Choroid plexus epithelial cell (primary cell): ENCODE data around the gene MAML2.

Experiments used
- DNase-seq: peaks from one replicate; pipeline ENCODE4 v3.0.0-alpha.2; 2010; ENCODE audit warnings: low read depth
- H3K4me3 ChIP-seq: 2 replicates; pipeline ENCODE4 v1.5.1; 2011; ENCODE audit warnings: low read depth, mild to moderate bottlenecking, control low read depth, low read length, moderate library complexity
- TF ChIP-seq, protein P1 (sequence below): conservative IDR thresholded peaks from 2 replicates; pipeline ENCODE4 v1.5.1; 2011; ENCODE audit warnings: low read depth, mild to moderate bottlenecking, control low read depth, inconsistent platforms, low read length, moderate library complexity

Gene MAML2

DNA sequence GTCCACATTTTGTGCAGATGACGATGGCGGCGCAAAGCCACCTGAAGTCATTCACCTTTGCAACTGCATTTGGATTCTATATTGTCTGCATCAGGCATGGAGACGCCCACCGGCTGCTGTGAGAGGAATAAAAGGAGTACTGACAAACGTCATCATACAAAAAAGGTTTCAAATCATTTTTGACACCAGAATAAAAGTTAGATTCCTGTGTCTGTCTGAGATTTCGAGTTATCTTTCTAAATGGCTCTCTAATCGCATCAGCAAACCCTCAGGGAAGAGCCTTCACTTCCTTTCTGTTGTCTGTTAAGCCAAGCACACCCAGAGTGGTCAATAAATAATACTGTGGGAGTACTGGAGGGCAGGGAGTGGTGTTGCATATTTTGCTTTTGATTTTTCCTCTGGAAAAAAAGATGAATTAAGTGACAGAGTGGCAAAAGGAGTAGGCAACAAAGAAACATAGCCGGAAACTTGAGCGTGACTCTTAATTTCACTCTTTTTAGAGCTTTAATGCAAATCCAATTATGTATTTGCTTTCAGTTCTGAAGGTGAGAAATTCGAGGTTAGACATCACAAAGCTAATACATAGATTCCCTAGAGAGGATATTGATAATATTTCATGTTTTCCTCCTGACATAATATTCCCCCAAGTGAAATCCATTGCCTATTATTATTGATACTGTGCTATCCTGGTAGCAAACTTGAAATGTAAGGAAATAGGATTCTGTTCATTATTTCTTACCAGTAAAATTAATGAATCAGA, 268.3 kb downstream of the MAML2 start:
- H3K4me3 ChIP-seq, result no peak overlapping the region
- TF ChIP-seq, protein P1, sequence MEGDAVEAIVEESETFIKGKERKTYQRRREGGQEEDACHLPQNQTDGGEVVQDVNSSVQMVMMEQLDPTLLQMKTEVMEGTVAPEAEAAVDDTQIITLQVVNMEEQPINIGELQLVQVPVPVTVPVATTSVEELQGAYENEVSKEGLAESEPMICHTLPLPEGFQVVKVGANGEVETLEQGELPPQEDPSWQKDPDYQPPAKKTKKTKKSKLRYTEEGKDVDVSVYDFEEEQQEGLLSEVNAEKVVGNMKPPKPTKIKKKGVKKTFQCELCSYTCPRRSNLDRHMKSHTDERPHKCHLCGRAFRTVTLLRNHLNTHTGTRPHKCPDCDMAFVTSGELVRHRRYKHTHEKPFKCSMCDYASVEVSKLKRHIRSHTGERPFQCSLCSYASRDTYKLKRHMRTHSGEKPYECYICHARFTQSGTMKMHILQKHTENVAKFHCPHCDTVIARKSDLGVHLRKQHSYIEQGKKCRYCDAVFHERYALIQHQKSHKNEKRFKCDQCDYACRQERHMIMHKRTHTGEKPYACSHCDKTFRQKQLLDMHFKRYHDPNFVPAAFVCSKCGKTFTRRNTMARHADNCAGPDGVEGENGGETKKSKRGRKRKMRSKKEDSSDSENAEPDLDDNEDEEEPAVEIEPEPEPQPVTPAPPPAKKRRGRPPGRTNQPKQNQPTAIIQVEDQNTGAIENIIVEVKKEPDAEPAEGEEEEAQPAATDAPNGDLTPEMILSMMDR, result no peak
- DNase-seq, result no peak

DNA sequence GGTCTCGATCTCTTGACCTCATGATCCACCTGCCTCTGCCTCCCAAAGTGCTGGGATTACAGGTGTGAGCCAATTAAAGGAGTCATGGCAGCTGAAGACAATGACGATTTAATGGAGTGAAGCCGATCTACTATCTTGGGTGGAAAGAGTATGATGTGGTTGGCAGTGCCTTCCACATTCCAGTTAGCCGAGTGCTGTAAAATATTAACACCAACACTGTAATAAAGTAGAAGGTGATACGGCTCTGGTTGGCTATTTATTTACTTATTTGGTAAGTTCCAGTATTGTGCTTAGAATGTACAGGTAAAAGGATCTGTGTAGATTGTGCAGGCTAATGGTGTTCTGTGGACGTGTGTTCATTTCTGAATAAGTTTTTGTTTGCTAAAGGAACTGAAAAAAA, 269.5 kb downstream of the MAML2 start:
- no peak overlapping the region for H3K4me3 ChIP-seq
- TF ChIP-seq, protein P1, result no peak
- no peak for DNase-seq

DNA sequence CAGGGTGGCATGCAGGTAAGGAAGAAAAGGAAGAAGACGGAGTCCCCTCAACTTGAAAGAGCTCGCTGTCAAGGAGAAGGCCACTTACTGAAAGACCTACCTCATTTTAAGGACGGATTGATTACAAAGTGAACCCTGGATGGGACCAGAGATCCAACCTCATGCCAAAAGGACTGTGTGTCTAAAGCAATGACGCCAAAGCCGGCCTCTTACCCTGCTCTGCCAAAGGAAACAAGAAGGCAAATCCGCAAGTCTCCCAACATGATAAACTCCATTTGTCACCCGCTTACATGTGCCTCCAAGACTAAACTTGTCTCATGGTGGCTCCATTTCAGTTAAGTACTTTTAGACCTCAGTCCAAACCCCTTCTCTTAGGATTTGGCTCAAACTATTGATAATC, 270.4 kb downstream of the MAML2 start:
- H3K4me3 ChIP-seq, result no peak overlapping the region
- TF ChIP-seq, protein P1, result no peak
- no peak for DNase-seq

DNA sequence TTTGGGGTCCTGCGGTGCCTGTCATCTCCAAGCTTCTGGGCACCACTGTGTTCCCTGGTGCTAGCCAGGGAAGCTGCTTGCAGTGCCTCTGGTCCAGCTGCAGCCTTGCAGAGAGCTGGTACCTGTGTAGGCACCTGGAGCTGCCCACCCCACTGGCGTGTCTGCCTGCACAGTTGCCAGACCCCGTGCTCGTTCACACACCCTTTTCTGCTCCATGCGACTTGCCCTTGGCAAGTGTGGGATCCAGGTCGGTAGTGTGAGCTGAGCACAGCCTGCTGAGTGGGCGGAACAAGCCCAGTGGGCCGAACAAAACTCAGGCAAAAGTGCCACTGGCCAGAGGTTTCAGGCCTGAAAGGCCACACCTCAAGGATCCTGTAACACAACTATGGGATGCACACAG, 272.5 kb downstream of the MAML2 start:
- DNase-seq, result no peak
- TF ChIP-seq, protein P1, result no peak
- no peak overlapping the region for H3K4me3 ChIP-seq

DNA sequence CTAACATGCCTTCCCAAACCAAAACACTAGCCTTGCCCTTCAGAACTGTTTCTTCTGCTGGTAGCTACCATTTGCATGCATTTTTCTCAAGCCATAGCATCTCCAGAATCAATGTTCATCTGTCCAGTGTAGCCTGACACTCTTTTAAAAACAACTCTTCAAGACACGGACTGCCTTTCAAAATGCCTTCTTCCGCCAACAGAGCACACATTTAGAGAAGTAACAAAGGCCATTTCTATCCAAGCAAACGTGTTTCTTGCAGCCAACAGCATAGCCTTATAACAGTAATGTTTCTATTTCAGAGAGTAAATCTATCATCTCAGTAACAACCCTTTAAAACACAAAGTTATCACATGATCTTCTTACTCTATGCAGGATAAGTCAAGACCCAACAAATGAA, 275.8 kb downstream of the MAML2 start:
- DNase-seq, result no peak
- no peak overlapping the region for H3K4me3 ChIP-seq
- TF ChIP-seq, protein P1, result no peak

DNA sequence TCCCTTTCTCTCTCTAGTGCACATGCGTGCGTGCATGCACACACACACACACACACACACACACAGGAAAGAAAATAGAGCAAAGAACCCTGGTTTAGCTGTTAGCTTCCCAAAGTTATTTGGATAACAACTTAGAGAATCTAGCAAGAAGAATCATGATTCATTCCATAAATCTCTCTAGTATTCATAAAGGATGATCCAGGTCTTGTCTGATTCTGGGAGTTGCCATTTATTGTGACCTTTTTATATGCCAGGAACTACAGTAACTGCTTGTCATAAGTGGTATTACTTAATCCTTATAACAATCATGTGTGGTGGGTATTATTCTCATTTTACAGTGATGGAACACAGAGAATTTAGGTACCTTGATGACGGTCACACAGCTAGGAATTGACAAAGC, 277.6 kb downstream of the MAML2 start:
- DNase-seq, result no peak
- H3K4me3 ChIP-seq, result no peak overlapping the region
- TF ChIP-seq, protein P1, result no peak

DNA sequence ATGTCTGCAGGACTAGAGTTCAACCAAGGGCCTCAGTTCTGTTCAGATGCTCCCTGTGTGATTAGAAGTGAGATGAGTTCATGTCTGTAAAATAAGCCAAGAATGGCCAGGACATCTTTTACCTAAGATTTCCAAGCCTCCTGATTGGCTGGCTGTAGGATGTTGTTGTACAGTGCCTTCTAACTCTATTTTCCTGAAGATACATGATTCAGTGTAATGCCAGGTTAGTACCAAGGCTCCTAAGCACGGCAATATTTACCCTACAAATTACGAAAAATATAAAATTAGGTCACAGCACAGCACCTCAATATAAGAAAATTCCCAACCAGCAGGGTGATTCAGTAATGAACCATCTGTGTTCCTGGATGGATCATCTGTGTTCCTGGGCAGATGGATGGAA, 279.1 kb downstream of the MAML2 start:
- TF ChIP-seq, protein P1, result no peak

More for the DNA sequence above, 279.1 kb downstream of the MAML2 start:
- no peak for DNase-seq
- no peak overlapping the region for H3K4me3 ChIP-seq
